Calu3 (cell line): Measurements from ENCODE around the gene PCP2. TPM values are rescaled to one million over a fixed set of nuclear protein-coding genes. Genes with fewer than 3 reads are reported as not detected.

Source experiments
- BruUV-seq: library from RNA; stranded (reverse); fragments of 400-500 nt; replicated peaks from 2 replicates; lab custom pipeline; 2021; lab: Mats Ljungman, UMichigan
- CTCF ChIA-PET: fragments of 300-600 bp; sonication (Branson Sonifier 250); formaldehyde crosslinking; loops from one replicate; lab custom pipeline; 2022; ENCODE audit warnings: antibody characterized with exemption; lab: Charles Lee
- DNase-seq: peaks from one replicate; pipeline ENCODE4 v3.0.0; 2022
- H3K27ac Mint-ChIP-seq: one replicate; pipeline ENCODE4 v1.8.0; 2022; ENCODE audit warnings: mixed read lengths; ENCODE audit not compliant: unreplicated experiment
- H3K27me3 Mint-ChIP-seq: one replicate; pipeline ENCODE4 v1.8.0; 2022; ENCODE audit warnings: mixed read lengths; ENCODE audit not compliant: unreplicated experiment
- H3K36me3 Mint-ChIP-seq: one replicate; pipeline ENCODE4 v1.8.0; 2022; ENCODE audit warnings: mild to moderate bottlenecking, moderate library complexity, mixed read lengths; ENCODE audit not compliant: insufficient read depth, unreplicated experiment
- H3K4me1 Mint-ChIP-seq: one replicate; pipeline ENCODE4 v1.8.0; 2022; ENCODE audit warnings: mild to moderate bottlenecking, low read depth, mixed read lengths; ENCODE audit not compliant: unreplicated experiment
- H3K4me3 Mint-ChIP-seq: one replicate; pipeline ENCODE4 v1.8.0; 2022; ENCODE audit warnings: mild to moderate bottlenecking, low read depth, moderate library complexity, mixed read lengths; ENCODE audit not compliant: unreplicated experiment
- H3K9me3 Mint-ChIP-seq: one replicate; pipeline ENCODE4 v1.8.0; 2022; ENCODE audit warnings: low read depth, mixed read lengths; ENCODE audit not compliant: unreplicated experiment
- CTCF ChIP-seq: fragments of 200-600 bp; IDR thresholded peaks from one replicate; pipeline ENCODE4 v1.8.0; 2022; ENCODE audit warnings: antibody characterized with exemption; ENCODE audit not compliant: unreplicated experiment
- intact Hi-C: fragments of 100-400 bp; cut with micrococcal nuclease; formaldehyde crosslinking; loops from one replicate; pipeline ENCODE4 v1.10.0; 2022; ENCODE audit not compliant: unreplicated experiment
- total RNA-seq: library from RNA; stranded (reverse); gene quantifications from 2 replicates; pipeline ENCODE4 v1.2.3, GENCODE V29; 2022

Gene PCP2
- total RNA-seq, 1 experiment from 2014 or later: not detected

- Mint-ChIP-seq H3K27me3 (no peaks in the 10 kb centered on the region), H3K27ac (no peak overlapping the region), H3K4me3 (no peak overlapping the region), H3K9me3 (no peaks in the 10 kb centered on the region), H3K4me1 (peaks cover 13% of the 10 kb centered on the region), H3K36me3 (peaks cover 59% of the 10 kb centered on the region)
- BruUV-seq: no TSS peak
- no peak for TF ChIP-seq CTCF
- intact Hi-C loops: no loop called here
- CTCF ChIA-PET: no interaction called here
- no peak for DNase-seq
Measured at GRCh38 chr19:7614859-7615741, 18.4 kb downstream of the PCP2 start.

- no peak for DNase-seq
- intact Hi-C loops: no loop called here
- no peak for TF ChIP-seq CTCF
- CTCF ChIA-PET: no interaction called here
- Mint-ChIP-seq H3K27ac (no peak overlapping the region), H3K9me3 (no peaks in the 10 kb centered on the region), H3K27me3 (no peaks in the 10 kb centered on the region), H3K4me1 (no peaks in the 10 kb centered on the region), H3K36me3 (peaks cover 35% of the 10 kb centered on the region), H3K4me3 (no peak overlapping the region)
- no TSS peak for BruUV-seq
Measured at GRCh38 chr19:7612282-7613274, 20.9 kb downstream of the PCP2 start.

GRCh38 chr19:7611541-7612279 lies 21.8 kb downstream of the PCP2 start:
- TF ChIP-seq CTCF: no peak
- BruUV-seq: no TSS peak
- CTCF ChIA-PET: no interaction called here
- no peaks in the 10 kb centered on the region for H3K27me3 Mint-ChIP-seq
- H3K4me1 Mint-ChIP-seq: no peaks in the 10 kb centered on the region
- no peak overlapping the region for H3K4me3 Mint-ChIP-seq
- peaks cover 30% of the 10 kb centered on the region for H3K36me3 Mint-ChIP-seq
- no peak for DNase-seq
- no peak overlapping the region for H3K27ac Mint-ChIP-seq
- no peaks in the 10 kb centered on the region for H3K9me3 Mint-ChIP-seq
- intact Hi-C loops: no loop called here
